ENCODE measurements around the gene GALNT2.

GRCh38 chr1:230091473-230092231 lies 24.6 kb downstream of the GALNT2 start:
- TF ChIP-seq CTCF (IDR thresholded peaks at IDR 0.05; ENCODE audit: poor library complexity) (no peak), EZH2 (IDR thresholded peaks at IDR 0.05; ENCODE audit: borderline replicate concordance) (no peak), EZH2phosphoT487 (IDR thresholded peaks at IDR 0.05; ENCODE audit: low read depth, severe bottlenecking, unreplicated experiment) (no peak)
